Stimulated activated CD8-positive, alpha-beta memory T cell treated with anti-CD3 and anti-CD28 coated beads, Interleukin-7, amount 100 ng/mL, for 48 hours (primary cell): ENCODE measurements around the gene SH3YL1.

Experiments used
- DNase-seq, 2 donors: peaks; one replicate each; pipeline ENCODE4 v3.0.0-alpha.2; 2020; ENCODE audit warnings: low read depth in 1 of 2; ENCODE audit errors: extremely low read depth in 1 of 2

Gene SH3YL1

GRCh38 chr2:263774-264492 lies at the start of gene SH3YL1:
Gene SH3YL1, minus strand, starts transcription at chr2:264032. Its CDS starts 48 bp downstream, at chr2:263984.
- DNase-seq, result no peak

- no peak for DNase-seq
Measured at GRCh38 chr2:310994-311393, 47.2 kb upstream of the SH3YL1 start.

- no peak for DNase-seq
Measured at GRCh38 chr2:309954-310510, 46.2 kb upstream of the SH3YL1 start.

- no peak for DNase-seq
Measured at GRCh38 chr2:309148-309953, 45.5 kb upstream of the SH3YL1 start.

GRCh38 chr2:305366-305765 lies 41.5 kb upstream of the SH3YL1 start:
- DNase-seq, result no peak

GRCh38 chr2:296354-296753 lies 32.5 kb upstream of the SH3YL1 start:
- no peak for DNase-seq

GRCh38 chr2:295090-295489 lies 31.3 kb upstream of the SH3YL1 start:
- DNase-seq, result no peak

GRCh38 chr2:290090-290722 lies 26.4 kb upstream of the SH3YL1 start:
- DNase-seq, result peak in 1 of 2 donors; percentile 24

- DNase-seq, result no peak
Measured at GRCh38 chr2:289362-290089, 25.7 kb upstream of the SH3YL1 start.

GRCh38 chr2:288758-289361 lies 25.0 kb upstream of the SH3YL1 start:
- no peak for DNase-seq

GRCh38 chr2:287911-288757 lies 24.3 kb upstream of the SH3YL1 start, which contains the start of gene ALKAL2:
Gene ALKAL2, minus strand, starts transcription at chr2:288091. Its CDS starts 256 bp downstream, at chr2:287835.
- no peak for DNase-seq

- no peak for DNase-seq
Measured at GRCh38 chr2:287471-287885, 23.6 kb upstream of the SH3YL1 start.

GRCh38 chr2:286774-287392 lies 23.1 kb upstream of the SH3YL1 start:
- DNase-seq, result no peak

GRCh38 chr2:286035-286434 lies 22.2 kb upstream of the SH3YL1 start:
- DNase-seq, result no peak

- no peak for DNase-seq
Measured at GRCh38 chr2:285531-285930, 21.7 kb upstream of the SH3YL1 start.

- DNase-seq, result no peak
Measured at GRCh38 chr2:284896-285492, 21.2 kb upstream of the SH3YL1 start.

- DNase-seq, result no peak
Measured at GRCh38 chr2:283996-284794, 20.4 kb upstream of the SH3YL1 start.
